CD14-positive monocyte (primary cell): ENCODE results near the gene NXPH4. TPM values are rescaled to one million over a fixed set of nuclear protein-coding genes. Genes with fewer than 3 reads are reported as not detected.

Experiments used
- DNase-seq, 3 donors: peaks; one replicate each; pipeline ENCODE4 v3.0.0-alpha.2; 2011 to 2022
- H2AFZ ChIP-seq: 2 replicates; pipeline ENCODE4 v1.6.0; 2012; ENCODE audit warnings: mild to moderate bottlenecking, low read depth, low read length, inconsistent platforms; ENCODE audit not compliant: insufficient read depth, poor library complexity, severe bottlenecking
- H3K27ac ChIP-seq, 2 donors: 1 replicate in 1 of 2; 2 replicates in 1 of 2; pipeline ENCODE4 v1.5.1; 2012 to 2013; ENCODE audit warnings: low read length in 2 of 2, control low read depth in 1 of 2, inconsistent platforms in 1 of 2, low read depth in 1 of 2, mild to moderate bottlenecking in 1 of 2
- H3K27me3 ChIP-seq, 2 donors: one replicate each; pipeline versions ENCODE4 v1.6.0 to v1.6.1; 2011 to 2013; ENCODE audit warnings: low read length in 2 of 2; ENCODE audit not compliant: control insufficient read depth in 2 of 2, insufficient read depth in 2 of 2
- H3K36me3 ChIP-seq, 2 donors: replicated peaks in 1 of 2; 1 replicate in 1 of 2; 2 replicates in 1 of 2; pipeline versions ENCODE4 v1.5.1 to v1.6.1; 2012 to 2013; ENCODE audit warnings: low read length in 2 of 2, control low read depth in 1 of 2, inconsistent platforms in 1 of 2, mild to moderate bottlenecking in 1 of 2; ENCODE audit not compliant: insufficient read depth in 2 of 2, control insufficient read depth in 1 of 2
- H3K4me1 ChIP-seq, 2 donors: 1 replicate in 1 of 2; 2 replicates in 1 of 2; pipeline versions ENCODE4 v1.5.1 to v1.6.1; 2012 to 2013; ENCODE audit warnings: low read length in 2 of 2, control low read depth in 1 of 2, inconsistent platforms in 1 of 2, mild to moderate bottlenecking in 1 of 2, moderate library complexity in 1 of 2; ENCODE audit not compliant: insufficient read depth in 2 of 2, control insufficient read depth in 1 of 2
- H3K4me2 ChIP-seq: replicated peaks from 2 replicates; pipeline ENCODE3; 2012; ENCODE audit warnings: low read length, moderate library complexity, mild to moderate bottlenecking; ENCODE audit not compliant: poor library complexity, severe bottlenecking; ENCODE audit errors: extremely low read depth
- H3K4me3 ChIP-seq, 3 experiments: fragments of 200-600 bp in 1 of 3; sonication (generic) in 1 of 3; replicated peaks in 1 of 3; 1 replicate in 2 of 3; 2 replicates in 1 of 3; pipeline ENCODE4 v1.5.1; 2011 to 2013; ENCODE audit warnings: low read length in 3 of 3, mild to moderate bottlenecking in 3 of 3, control low read depth in 2 of 3, low read depth in 2 of 3, inconsistent platforms in 1 of 3, moderate library complexity in 1 of 3
- H3K79me2 ChIP-seq: 2 replicates; pipeline ENCODE4 v1.6.0; 2012; ENCODE audit warnings: mild to moderate bottlenecking, control low read depth, inconsistent platforms, low read length, moderate library complexity; ENCODE audit not compliant: insufficient read depth
- H3K9ac ChIP-seq: 2 replicates; pipeline ENCODE4 v1.6.0; 2017; ENCODE audit warnings: low read length, mild to moderate bottlenecking; ENCODE audit not compliant: insufficient read depth, poor library complexity, severe bottlenecking
- H3K9me3 ChIP-seq, 2 donors: replicated peaks in 1 of 2; 1 replicate in 1 of 2; 2 replicates in 1 of 2; pipeline versions ENCODE4 v1.5.1 to v1.6.1; 2012 to 2013; ENCODE audit warnings: low read length in 2 of 2, control low read depth in 1 of 2; ENCODE audit not compliant: control insufficient read depth in 1 of 2, insufficient read depth in 1 of 2
- H4K20me1 ChIP-seq: 2 replicates; pipeline ENCODE4 v1.6.0; 2012; ENCODE audit warnings: mild to moderate bottlenecking, low read length, control low read depth, moderate library complexity; ENCODE audit not compliant: insufficient read depth
- H3K27ac Mint-ChIP-seq, 7 donors: one replicate each; pipeline ENCODE4 v1.8.0; 2020; ENCODE audit warnings: mild to moderate bottlenecking in 7 of 7, mixed read lengths in 7 of 7, moderate library complexity in 6 of 7, inconsistent platforms in 2 of 7
- H3K27me3 Mint-ChIP-seq, 3 donors: one replicate each; pipeline ENCODE4 v1.8.0; 2021 to 2022; ENCODE audit warnings: low read depth in 3 of 3, mild to moderate bottlenecking in 3 of 3, mixed read lengths in 3 of 3, moderate library complexity in 3 of 3, inconsistent platforms in 1 of 3
- H3K36me3 Mint-ChIP-seq, 2 donors: one replicate each; pipeline ENCODE4 v1.8.0; 2020; ENCODE audit warnings: mixed read lengths in 2 of 2, inconsistent platforms in 1 of 2, mild to moderate bottlenecking in 1 of 2
- H3K4me1 Mint-ChIP-seq: one replicate; pipeline ENCODE4 v1.8.0; 2020; ENCODE audit warnings: mild to moderate bottlenecking, mixed read lengths
- H3K4me3 Mint-ChIP-seq, 2 donors: one replicate each; pipeline ENCODE4 v1.8.0; 2020; ENCODE audit warnings: mild to moderate bottlenecking in 2 of 2, mixed read lengths in 2 of 2, moderate library complexity in 1 of 2
- H3K9me3 Mint-ChIP-seq, 7 donors: one replicate each; pipeline ENCODE4 v1.8.0; 2020 to 2022; ENCODE audit warnings: mixed read lengths in 7 of 7, mild to moderate bottlenecking in 6 of 7, moderate library complexity in 6 of 7, inconsistent platforms in 2 of 7
- CTCF ChIP-seq: fragments of 200-600 bp; IDR thresholded peaks from one replicate; pipeline ENCODE4 v1.8.0; 2022; ENCODE audit warnings: antibody characterized with exemption, mild to moderate bottlenecking
- whole genome bisulfite sequencing: methylation state at CpG from one replicate; pipeline ENCODE4 v1.1.5; 2013; ENCODE audit warnings: missing lambda C conversion rate; ENCODE audit not compliant: insufficient coverage; 5-methylcytosine and 5-hydroxymethylcytosine counted together
- intact Hi-C, 2 donors: fragments of 100-400 bp; cut with micrococcal nuclease; formaldehyde crosslinking; loops; one replicate each; pipeline versions ENCODE4 v1.15.0 to v1.15.1; 2023
- polyA plus RNA-seq, 3 donors: library from polyadenylated mRNA; depleted of rRNA in 1 of 3; unstranded in 2 of 3; stranded (reverse) in 1 of 3; fragments of 300-500 nt in 2 of 3; fragments of >200 nt in 1 of 3; fragmentation: Illumina TruSeq in 2 of 3; gene quantifications; 1 replicate in 2 of 3; 2 replicates in 1 of 3; pipeline ENCODE4 v1.2.3, GENCODE V29; 2012 to 2021

Gene NXPH4
- polyA plus RNA-seq, 3 donors: not detected

GRCh38 chr12:57169969-57170368, 46.6 kb upstream of the NXPH4 start:
- peaks cover 0 to 4% (median 0%) of the 10 kb centered on the region in 7 donors for H3K9me3 Mint-ChIP-seq
- H3K4me3 Mint-ChIP-seq: no peak overlapping the region
- no peaks in the 10 kb centered on the region for H3K9me3 ChIP-seq
- H3K9ac ChIP-seq: no peak overlapping the region
- peaks cover 92 to 98% of the 10 kb centered on the region in 2 donors for H3K36me3 ChIP-seq
- TF ChIP-seq CTCF: no peak
- H3K36me3 Mint-ChIP-seq: peaks cover 95 to 100% of the 10 kb centered on the region in 2 donors
- H3K27me3 ChIP-seq: no peaks in the 10 kb centered on the region
- H3K4me1 Mint-ChIP-seq: peaks cover 22% of the 10 kb centered on the region
- no peak overlapping the region for H2AFZ ChIP-seq
- 88% methylated on average over 5 of the region's 7 CpGs for WGBS
- H3K27me3 Mint-ChIP-seq: peaks cover 2 to 8% (median 4%) of the 10 kb centered on the region in 3 donors
- H3K27ac ChIP-seq: no peak overlapping the region
- peaks cover 0 to 11% of the 10 kb centered on the region in 2 donors for H3K4me1 ChIP-seq
- no peak for DNase-seq
- H3K27ac Mint-ChIP-seq: no peak overlapping the region
- no peak overlapping the region for H3K4me2 ChIP-seq
- H3K4me3 ChIP-seq: no peak overlapping the region
- peaks cover 97% of the 10 kb centered on the region for H4K20me1 ChIP-seq
- intact Hi-C loops: loop anchor here in 1 of 2 donors (5.0 kb wide), 1 partner anchor 48 kb away; no protein-coding TSS in a partner anchor
- no peaks in the 10 kb centered on the region for H3K79me2 ChIP-seq

- WGBS: no CpG with 5 or more reads among the region's 1 CpG
These were observed 46.2 kb upstream of the NXPH4 start for GRCh38 chr12:57170408-57170807.

More at GRCh38 chr12:57170408-57170807, 46.2 kb upstream of the NXPH4 start:
- H3K9me3 Mint-ChIP-seq: peaks cover 0 to 4% (median 0%) of the 10 kb centered on the region in 7 donors
- H3K36me3 Mint-ChIP-seq: peaks cover 95 to 100% of the 10 kb centered on the region in 2 donors
- H3K4me3 Mint-ChIP-seq: no peak overlapping the region
- Histone ChIP-seq H3K4me2 (no peak overlapping the region), H3K4me3 (no peak overlapping the region), H3K4me1 (peaks cover 0 to 11% of the 10 kb centered on the region in 2 donors), H3K27me3 (no peaks in the 10 kb centered on the region), H3K9me3 (no peaks in the 10 kb centered on the region), H4K20me1 (peaks cover 97% of the 10 kb centered on the region), H2AFZ (no peak overlapping the region), H3K9ac (no peak overlapping the region), H3K36me3 (peaks cover 91 to 98% of the 10 kb centered on the region in 2 donors), H3K79me2 (no peaks in the 10 kb centered on the region), H3K27ac (no peak overlapping the region)
- intact Hi-C loops: loop anchor here in 1 of 2 donors (5.0 kb wide), 1 partner anchor 48 kb away; no protein-coding TSS in a partner anchor
- DNase-seq: no peak
- peaks cover 20% of the 10 kb centered on the region for H3K4me1 Mint-ChIP-seq
- TF ChIP-seq CTCF: no peak
- H3K27ac Mint-ChIP-seq: no peak overlapping the region
- peaks cover 2 to 7% (median 4%) of the 10 kb centered on the region in 3 donors for H3K27me3 Mint-ChIP-seq
